ENCODE measurements around the gene HSPBAP1. TPM values are rescaled to one million over a fixed set of nuclear protein-coding genes. Genes with fewer than 3 reads are reported as not detected.

Gene HSPBAP1
- total RNA-seq, 3 donors from 2014 or later (not counting 1 experiment from before 2014, with no cell fraction given): 19.7 to 24.7 (median 23.4) TPM

DNA sequence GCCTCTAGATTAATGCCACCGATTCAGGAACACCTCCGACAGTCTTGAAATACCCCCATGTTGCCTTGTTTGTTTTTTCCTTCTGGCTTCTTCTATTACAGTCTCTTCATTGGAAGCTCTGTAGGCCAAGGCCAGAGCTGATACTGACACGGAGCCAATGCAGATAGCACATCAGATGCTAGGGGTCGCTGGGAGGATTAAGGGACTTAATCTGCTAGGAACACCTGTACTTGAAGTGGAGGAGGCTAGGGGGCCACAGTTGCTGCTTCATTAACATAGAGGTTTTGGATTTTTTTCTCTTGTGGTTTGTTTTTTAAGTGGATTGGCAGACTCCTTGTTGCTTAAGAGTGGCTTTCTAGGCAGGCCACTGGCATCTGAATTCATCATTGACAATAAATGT is 63.4 kb downstream of the HSPBAP1 start:
- H3K4me3 ChIP-seq (ENCODE audit: low read length): no peak overlapping the region
- peaks cover 10% of the 10 kb centered on the region for H3K36me3 ChIP-seq (ENCODE audit: control insufficient read depth, insufficient read depth, low read length)
- H3K4me3 Mint-ChIP-seq: no peak overlapping the region
- no peak for ATAC-seq
- TF ChIP-seq, protein P1, sequence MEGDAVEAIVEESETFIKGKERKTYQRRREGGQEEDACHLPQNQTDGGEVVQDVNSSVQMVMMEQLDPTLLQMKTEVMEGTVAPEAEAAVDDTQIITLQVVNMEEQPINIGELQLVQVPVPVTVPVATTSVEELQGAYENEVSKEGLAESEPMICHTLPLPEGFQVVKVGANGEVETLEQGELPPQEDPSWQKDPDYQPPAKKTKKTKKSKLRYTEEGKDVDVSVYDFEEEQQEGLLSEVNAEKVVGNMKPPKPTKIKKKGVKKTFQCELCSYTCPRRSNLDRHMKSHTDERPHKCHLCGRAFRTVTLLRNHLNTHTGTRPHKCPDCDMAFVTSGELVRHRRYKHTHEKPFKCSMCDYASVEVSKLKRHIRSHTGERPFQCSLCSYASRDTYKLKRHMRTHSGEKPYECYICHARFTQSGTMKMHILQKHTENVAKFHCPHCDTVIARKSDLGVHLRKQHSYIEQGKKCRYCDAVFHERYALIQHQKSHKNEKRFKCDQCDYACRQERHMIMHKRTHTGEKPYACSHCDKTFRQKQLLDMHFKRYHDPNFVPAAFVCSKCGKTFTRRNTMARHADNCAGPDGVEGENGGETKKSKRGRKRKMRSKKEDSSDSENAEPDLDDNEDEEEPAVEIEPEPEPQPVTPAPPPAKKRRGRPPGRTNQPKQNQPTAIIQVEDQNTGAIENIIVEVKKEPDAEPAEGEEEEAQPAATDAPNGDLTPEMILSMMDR (IDR thresholded peaks at IDR 0.05): no peak
- H3K27me3 ChIP-seq (ENCODE audit: control insufficient read depth, insufficient read depth, low read length): no peaks in the 10 kb centered on the region
- no peak for DNase-seq
- intact Hi-C loops (cut with micrococcal nuclease): no loop called here
- H3K27me3 Mint-ChIP-seq (ENCODE audit: low read depth in 2 of 2): no peaks in the 10 kb centered on the region
- peak overlapping the region; percentile 36 to 60 for H3K27ac Mint-ChIP-seq
- H3K4me1 ChIP-seq (ENCODE audit: control insufficient read depth, insufficient read depth, low read length): no peaks in the 10 kb centered on the region
- H3K9me3 Mint-ChIP-seq: no peaks in the 10 kb centered on the region
- no peaks in the 10 kb centered on the region for H3K4me1 Mint-ChIP-seq
- WGBS (ENCODE audit: insufficient coverage): 89% methylated on average over 4 of the region's 4 CpGs
- no peak overlapping the region for H3K27ac ChIP-seq (ENCODE audit: low read length)
- H3K36me3 Mint-ChIP-seq: peaks cover 29% of the 10 kb centered on the region
- H3K9me3 ChIP-seq (ENCODE audit: control insufficient read depth, insufficient read depth, low read length): no peaks in the 10 kb centered on the region

DNA sequence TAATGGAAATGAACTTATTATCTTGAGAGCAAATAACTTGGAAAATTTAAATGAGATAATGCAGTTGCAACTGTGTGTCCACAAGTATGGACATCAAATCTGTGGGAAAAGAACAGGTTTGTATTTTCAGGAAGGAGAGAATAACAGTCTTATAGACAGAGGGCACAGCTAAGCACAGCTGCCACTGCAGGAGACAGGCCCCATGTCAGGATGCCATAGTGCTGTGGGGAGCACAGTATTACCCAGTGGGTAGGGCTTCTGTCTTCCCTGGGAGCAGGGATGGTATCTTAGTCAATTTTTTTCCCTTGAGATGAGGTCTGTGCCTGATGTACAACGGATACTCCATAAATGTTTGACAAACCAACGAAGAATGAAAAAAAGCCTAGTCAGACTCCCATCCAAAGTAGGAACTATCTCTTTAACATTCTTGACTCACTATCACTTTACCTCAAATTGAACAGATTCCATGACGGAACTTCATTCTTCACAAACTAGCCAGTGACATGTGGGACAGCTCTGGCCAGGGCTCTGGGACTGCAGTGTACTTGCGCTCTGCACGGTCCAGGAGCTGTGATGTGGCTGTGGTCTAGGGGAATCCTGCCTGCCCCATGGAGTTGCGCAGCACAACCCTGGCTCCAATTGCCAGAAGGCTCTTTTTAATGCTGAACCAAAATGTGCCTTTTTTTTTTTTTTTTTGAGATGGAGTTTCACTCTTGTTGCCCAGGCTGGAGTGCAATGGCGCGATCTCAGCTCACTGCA is 64.7 kb downstream of the HSPBAP1 start:
- Histone ChIP-seq H3K27ac (ENCODE audit: low read length) (no peak overlapping the region), H3K4me3 (ENCODE audit: low read length) (no peak overlapping the region), H3K9me3 (ENCODE audit: control insufficient read depth, insufficient read depth, low read length) (no peaks in the 10 kb centered on the region), H3K4me1 (ENCODE audit: control insufficient read depth, insufficient read depth, low read length) (no peaks in the 10 kb centered on the region), H3K36me3 (ENCODE audit: control insufficient read depth, insufficient read depth, low read length) (peaks cover 11% of the 10 kb centered on the region), H3K27me3 (ENCODE audit: control insufficient read depth, insufficient read depth, low read length) (no peaks in the 10 kb centered on the region)
- H3K9me3 Mint-ChIP-seq: no peaks in the 10 kb centered on the region
- no peak overlapping the region for H3K27ac Mint-ChIP-seq
- TF ChIP-seq, protein P1 (IDR thresholded peaks at IDR 0.05): no peak
- ATAC-seq (no peak), DNase-seq (no peak)
- H3K4me1 Mint-ChIP-seq: no peaks in the 10 kb centered on the region
- no peak overlapping the region for H3K4me3 Mint-ChIP-seq
- peaks cover 28% of the 10 kb centered on the region for H3K36me3 Mint-ChIP-seq
- intact Hi-C loops (cut with micrococcal nuclease): no loop called here
- over 99% methylated on average over 8 of the region's 8 CpGs for WGBS (ENCODE audit: insufficient coverage)
- H3K27me3 Mint-ChIP-seq (ENCODE audit: low read depth in 2 of 2): no peaks in the 10 kb centered on the region

DNA sequence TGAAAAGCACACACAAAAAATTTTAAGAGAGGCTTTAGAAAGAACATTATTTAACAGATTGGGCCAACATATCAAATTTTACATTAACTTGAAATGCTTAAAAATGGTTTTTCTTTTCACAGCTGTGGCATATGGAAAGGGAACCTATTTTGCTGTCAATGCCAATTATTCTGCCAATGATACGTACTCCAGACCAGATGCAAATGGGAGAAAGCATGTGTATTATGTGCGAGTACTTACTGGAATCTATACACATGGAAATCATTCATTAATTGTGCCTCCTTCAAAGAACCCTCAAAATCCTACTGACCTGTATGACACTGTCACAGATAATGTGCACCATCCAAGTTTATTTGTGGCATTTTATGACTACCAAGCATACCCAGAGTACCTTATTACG is 65.4 kb downstream of the HSPBAP1 start:
- Mint-ChIP-seq H3K9me3 (no peaks in the 10 kb centered on the region), H3K36me3 (peaks cover 23% of the 10 kb centered on the region), H3K4me1 (no peaks in the 10 kb centered on the region), H3K4me3 (no peak overlapping the region), H3K27ac (no peak overlapping the region), H3K27me3 (ENCODE audit: low read depth in 2 of 2) (no peaks in the 10 kb centered on the region)
- H3K27me3 ChIP-seq (ENCODE audit: control insufficient read depth, insufficient read depth, low read length): no peaks in the 10 kb centered on the region
- no peaks in the 10 kb centered on the region for H3K4me1 ChIP-seq (ENCODE audit: control insufficient read depth, insufficient read depth, low read length)
- intact Hi-C loops (cut with micrococcal nuclease): no loop called here
- no peak overlapping the region for H3K4me3 ChIP-seq (ENCODE audit: low read length)
- WGBS (ENCODE audit: insufficient coverage): 97% methylated on average over 3 of the region's 3 CpGs
- no peak for ATAC-seq
- no peak for DNase-seq
- H3K9me3 ChIP-seq (ENCODE audit: control insufficient read depth, insufficient read depth, low read length): no peaks in the 10 kb centered on the region
- H3K27ac ChIP-seq (ENCODE audit: low read length): no peak overlapping the region
- H3K36me3 ChIP-seq (ENCODE audit: control insufficient read depth, insufficient read depth, low read length): peaks cover 12% of the 10 kb centered on the region
- TF ChIP-seq, protein P1 (IDR thresholded peaks at IDR 0.05): no peak

DNA sequence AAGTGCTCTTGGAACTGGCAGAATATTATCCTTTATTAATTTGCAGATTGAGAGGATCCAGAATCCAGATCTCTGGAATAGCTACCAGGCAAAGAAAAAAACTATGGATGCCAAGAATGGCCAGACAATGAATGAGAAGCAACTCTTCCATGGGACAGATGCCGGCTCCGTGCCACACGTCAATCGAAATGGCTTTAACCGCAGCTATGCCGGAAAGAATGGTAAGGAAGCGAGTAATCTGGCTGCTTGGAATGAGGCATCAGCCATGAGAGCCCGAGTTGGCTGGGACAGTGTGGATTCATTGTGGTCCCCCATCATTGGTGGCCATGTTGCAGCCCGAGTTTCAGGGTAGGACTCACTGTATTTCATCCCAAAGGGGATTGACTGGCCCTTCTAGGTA is 65.9 kb downstream of the HSPBAP1 start:
- ATAC-seq (no peak), DNase-seq (no peak)
- TF ChIP-seq, protein P1 (IDR thresholded peaks at IDR 0.05): no peak
- no peaks in the 10 kb centered on the region for H3K4me1 ChIP-seq (ENCODE audit: control insufficient read depth, insufficient read depth, low read length)
- no peaks in the 10 kb centered on the region for H3K27me3 ChIP-seq (ENCODE audit: control insufficient read depth, insufficient read depth, low read length)
- no peak overlapping the region for H3K27ac ChIP-seq (ENCODE audit: low read length)
- H3K4me3 ChIP-seq (ENCODE audit: low read length): no peak overlapping the region
- peaks cover 12% of the 10 kb centered on the region for H3K36me3 ChIP-seq (ENCODE audit: control insufficient read depth, insufficient read depth, low read length)
- Mint-ChIP-seq H3K4me1 (no peaks in the 10 kb centered on the region), H3K27ac (no peak overlapping the region), H3K4me3 (no peak overlapping the region), H3K36me3 (peaks cover 23% of the 10 kb centered on the region), H3K9me3 (no peaks in the 10 kb centered on the region), H3K27me3 (ENCODE audit: low read depth in 2 of 2) (no peaks in the 10 kb centered on the region)
- H3K9me3 ChIP-seq (ENCODE audit: control insufficient read depth, insufficient read depth, low read length): no peaks in the 10 kb centered on the region
- WGBS (ENCODE audit: insufficient coverage): 98% methylated on average over 9 of the region's 9 CpGs
- intact Hi-C loops (cut with micrococcal nuclease): no loop called here
